Inflammatory macrophage treated with lipopolysaccharide for 4 hours (primary cell): Measurements from ENCODE around the gene ERMAP.

Experiments
- DNase-seq: peaks from one replicate; pipeline ENCODE4 v3.0.0-alpha.2; 2020

The ERMAP gene

GRCh38 chr1:42816585-42817439 is at the start of gene ERMAP, which contains the start of gene SVBP:
Gene ERMAP (plus strand): TSS chr1:42817122. CDS start chr1:42830449, 13,327 bp downstream.
Gene SVBP (minus strand): TSS chr1:42817397. CDS start chr1:42816544, 853 bp downstream.
- DNase-seq: peak; percentile 91

GRCh38 chr1:42767510-42768000 is 49.4 kb upstream of the ERMAP start:
- peak; percentile 4 for DNase-seq

GRCh38 chr1:42768172-42768571 is 48.8 kb upstream of the ERMAP start:
- no peak for DNase-seq

- DNase-seq: no peak
These were observed 47.1 kb upstream of the ERMAP start for GRCh38 chr1:42769811-42770210.

GRCh38 chr1:42773420-42773819 is 43.5 kb upstream of the ERMAP start:
- no peak for DNase-seq

GRCh38 chr1:42774928-42775526 is 41.9 kb upstream of the ERMAP start:
- DNase-seq: peak; percentile 58

GRCh38 chr1:42776502-42776901 is 40.4 kb upstream of the ERMAP start:
- DNase-seq: no peak

- peak; percentile 43 for DNase-seq
These were observed 39.1 kb upstream of the ERMAP start for GRCh38 chr1:42777852-42778251.

- DNase-seq: no peak
These were observed 37.2 kb upstream of the ERMAP start for GRCh38 chr1:42779725-42780124.

- no peak for DNase-seq
These were observed 36.7 kb upstream of the ERMAP start for GRCh38 chr1:42780176-42780575.

GRCh38 chr1:42783092-42783491 is 33.8 kb upstream of the ERMAP start:
- no peak for DNase-seq

GRCh38 chr1:42784547-42784945 is 32.4 kb upstream of the ERMAP start:
- no peak for DNase-seq

GRCh38 chr1:42784946-42785693 is 31.8 kb upstream of the ERMAP start, which contains the start of gene TMEM269:
Gene TMEM269 (plus strand): TSS chr1:42784991. CDS start chr1:42789894, 4,903 bp downstream.
- no peak for DNase-seq

GRCh38 chr1:42786097-42786496 is 30.8 kb upstream of the ERMAP start:
- DNase-seq: no peak

GRCh38 chr1:42788021-42788420 is 28.9 kb upstream of the ERMAP start:
- no peak for DNase-seq

- no peak for DNase-seq
These were observed 23.1 kb upstream of the ERMAP start for GRCh38 chr1:42793824-42794223.

- DNase-seq: no peak
These were observed 19.5 kb upstream of the ERMAP start for GRCh38 chr1:42797414-42797813.

- no peak for DNase-seq
These were observed 18.9 kb upstream of the ERMAP start for GRCh38 chr1:42797979-42798378.

- no peak for DNase-seq
These were observed 15.0 kb upstream of the ERMAP start for GRCh38 chr1:42801832-42802473.

GRCh38 chr1:42806171-42806570 is 10.8 kb upstream of the ERMAP start:
- DNase-seq: no peak

- no peak for DNase-seq
These were observed 10.3 kb upstream of the ERMAP start for GRCh38 chr1:42806593-42806992.

- DNase-seq: no peak
These were observed 9.8 kb upstream of the ERMAP start for GRCh38 chr1:42807056-42807668.
